ENCODE data around the gene GNG11. TPM values are rescaled to one million over a fixed set of nuclear protein-coding genes. Genes with fewer than 3 reads are reported as not detected.

GNG11 gene
- 8.2 to 15.0 TPM (median 9.4 TPM) in 3 replicates for total RNA-seq
- long read RNA-seq, transcript GNG11-201 (2 exons, 3,055 nt), result major isoform, 53 of 54 reads
- long read RNA-seq, partial matches to known transcripts, result 0 of 54 reads
- long read RNA-seq, other reads (novel, unspliced or antisense), result 1 of 54 reads

- TF ChIP-seq CTCF (IDR thresholded peaks at IDR 0.05), result peak; percentile 17
- peak; percentile 92 for DNase-seq (ENCODE audit: low spot score)
- Mint-ChIP-seq H3K4me3 (ENCODE audit: unreplicated experiment) (peak within 1 kb of the TSS; percentile 89), H3K4me1 (ENCODE audit: low read depth) (peaks cover 36% of the 10 kb centered on the region), H3K27ac (ENCODE audit: unreplicated experiment) (peak within 1 kb of the TSS; percentile 97), H3K9me3 (ENCODE audit: low read depth) (no peaks in the 10 kb centered on the region), H3K36me3 (ENCODE audit: low read depth) (peaks cover 7% of the 10 kb centered on the region), H3K27me3 (ENCODE audit: low read depth) (no peaks in the 10 kb centered on the region)
Measured at GRCh38 chr7:93921607-93922566, at the start of gene GNG11. Gene GNG11 (plus strand): TSS chr7:93921735. CDS start chr7:93922138, 403 bp downstream.

- H3K36me3 Mint-ChIP-seq (ENCODE audit: low read depth), result peaks cover 3% of the 10 kb centered on the region
- no peak overlapping the region for H3K27ac Mint-ChIP-seq (ENCODE audit: unreplicated experiment)
- no peak overlapping the region for H3K4me3 Mint-ChIP-seq (ENCODE audit: unreplicated experiment)
- TF ChIP-seq CTCF (IDR thresholded peaks at IDR 0.05), result no peak
- DNase-seq (ENCODE audit: low spot score), result no peak
- H3K9me3 Mint-ChIP-seq (ENCODE audit: low read depth), result peaks cover 14% of the 10 kb centered on the region
- H3K4me1 Mint-ChIP-seq (ENCODE audit: low read depth), result no peaks in the 10 kb centered on the region
- no peaks in the 10 kb centered on the region for H3K27me3 Mint-ChIP-seq (ENCODE audit: low read depth)
Measured at GRCh38 chr7:93873998-93874574, 47.4 kb upstream of the GNG11 start.

- DNase-seq (ENCODE audit: low spot score), result no peak
Measured at GRCh38 chr7:93877742-93878141, 43.8 kb upstream of the GNG11 start.

GRCh38 chr7:93879356-93879755 is 42.2 kb upstream of the GNG11 start:
- TF ChIP-seq CTCF (IDR thresholded peaks at IDR 0.05), result no peak
- H3K27ac Mint-ChIP-seq (ENCODE audit: unreplicated experiment), result no peak overlapping the region
- no peak for DNase-seq (ENCODE audit: low spot score)
- peaks cover 7% of the 10 kb centered on the region for H3K36me3 Mint-ChIP-seq (ENCODE audit: low read depth)
- peaks cover 14% of the 10 kb centered on the region for H3K4me1 Mint-ChIP-seq (ENCODE audit: low read depth)
- H3K9me3 Mint-ChIP-seq (ENCODE audit: low read depth), result peaks cover 16% of the 10 kb centered on the region
- H3K27me3 Mint-ChIP-seq (ENCODE audit: low read depth), result no peaks in the 10 kb centered on the region
- H3K4me3 Mint-ChIP-seq (ENCODE audit: unreplicated experiment), result no peak overlapping the region

More at GRCh38 chr7:93877742-93878141, 43.8 kb upstream of the GNG11 start:
- peaks cover 7% of the 10 kb centered on the region for H3K36me3 Mint-ChIP-seq (ENCODE audit: low read depth)
- peaks cover 20% of the 10 kb centered on the region for H3K9me3 Mint-ChIP-seq (ENCODE audit: low read depth)
- H3K27ac Mint-ChIP-seq (ENCODE audit: unreplicated experiment), result no peak overlapping the region
- peaks cover 5% of the 10 kb centered on the region for H3K4me1 Mint-ChIP-seq (ENCODE audit: low read depth)
- no peak for TF ChIP-seq CTCF (IDR thresholded peaks at IDR 0.05)
- no peak overlapping the region for H3K4me3 Mint-ChIP-seq (ENCODE audit: unreplicated experiment)
- H3K27me3 Mint-ChIP-seq (ENCODE audit: low read depth), result no peaks in the 10 kb centered on the region

GRCh38 chr7:93882468-93882867 is 39.1 kb upstream of the GNG11 start:
- Mint-ChIP-seq H3K27me3 (ENCODE audit: low read depth) (no peaks in the 10 kb centered on the region), H3K4me3 (ENCODE audit: unreplicated experiment) (no peak overlapping the region), H3K4me1 (ENCODE audit: low read depth) (peaks cover 14% of the 10 kb centered on the region), H3K27ac (ENCODE audit: unreplicated experiment) (no peak overlapping the region), H3K9me3 (ENCODE audit: low read depth) (peaks cover 14% of the 10 kb centered on the region), H3K36me3 (ENCODE audit: low read depth) (peaks cover 6% of the 10 kb centered on the region)
- no peak for TF ChIP-seq CTCF (IDR thresholded peaks at IDR 0.05)
- DNase-seq (ENCODE audit: low spot score), result no peak

Data from chondrocyte (in vitro differentiated cells).